Thyroid gland (tissue), 4 donors: ENCODE data around the gene FBXO31.

Source experiments
- CTCF ChIP-seq, 6 experiments: fragments of 200-600 bp in 3 of 6; fragments of 450-650 bp in 3 of 6; sonication (generic) in 3 of 6; IDR thresholded peaks; one replicate each; pipeline ENCODE4 v1.5.1; 2016 to 2019; ENCODE audit warnings: antibody characterized with exemption in 6 of 6, mild to moderate bottlenecking in 2 of 6, inconsistent platforms in 1 of 6, moderate library complexity in 1 of 6
- POLR2A ChIP-seq, 2 donors: fragments of 450-650 bp; IDR thresholded peaks; one replicate each; pipeline ENCODE4 v1.6.1; 2017; ENCODE audit warnings: antibody characterized with exemption in 2 of 2, mild to moderate bottlenecking in 2 of 2, moderate library complexity in 1 of 2

- TF ChIP-seq CTCF (IDR thresholded peaks at IDR 0.05) = no peak
- no peak for TF ChIP-seq POLR2A (IDR thresholded peaks at IDR 0.05)
Observed at GRCh38 chr16:87350681-87351319, 32.8 kb downstream of the FBXO31 start.
